ENCODE data around the gene ASB6. TPM values are rescaled to one million over a fixed set of nuclear protein-coding genes. Genes with fewer than 3 reads are reported as not detected.
A peak's percentile ranks its signal among the peaks of the same experiment; 100 is the strongest.

ASB6 gene
- total and polyA plus RNA-seq, 2 experiments from 2014 or later, result 22.9 to 24.1 TPM

DNA sequence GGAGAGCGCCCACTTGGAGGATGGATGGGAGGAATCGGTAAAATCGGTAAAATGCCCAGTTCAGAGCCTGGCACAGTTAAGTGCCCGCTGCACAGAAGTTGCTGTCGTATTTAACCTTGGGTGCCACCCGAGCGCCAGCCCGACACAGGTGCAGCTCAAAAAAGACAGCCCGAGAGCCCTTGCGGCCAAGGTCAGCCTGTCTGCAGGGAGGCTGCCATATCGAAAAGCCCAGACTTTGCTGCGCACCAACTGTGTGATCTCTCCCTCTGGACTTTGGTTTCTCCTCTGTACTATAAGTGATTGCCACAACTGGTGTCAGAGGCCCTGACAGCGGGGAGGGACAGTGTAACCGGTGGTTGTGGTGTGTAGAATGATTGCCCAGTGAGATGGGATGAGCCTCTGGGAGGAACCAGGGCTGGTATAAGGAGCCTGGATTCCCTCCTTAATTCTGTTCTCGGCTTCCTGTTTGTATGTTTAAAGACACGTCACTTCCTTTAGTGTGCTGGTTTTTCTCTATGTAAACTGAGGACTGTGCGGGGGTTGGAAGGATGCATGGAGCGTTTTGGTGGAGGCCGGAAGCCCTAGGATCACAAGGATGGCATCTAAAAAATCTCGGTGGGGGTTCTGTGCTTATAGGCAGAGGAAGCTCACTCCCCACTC, 15.2 kb downstream of the ASB6 start:
- peaks cover 40% of the 10 kb centered on the region for H3F3A ChIP-seq (ENCODE audit: insufficient read depth)
- peaks cover 44% of the 10 kb centered on the region for H3K4me1 ChIP-seq (ENCODE audit: insufficient read depth)
- TF ChIP-seq EZH2 (IDR thresholded peaks at IDR 0.05; ENCODE audit: insufficient read depth, poor library complexity, severe bottlenecking), result no peak
- TF ChIP-seq EZH2phosphoT487 (IDR thresholded peaks at IDR 0.05; ENCODE audit: insufficient read depth, low read depth), result no peak
- no peaks in the 10 kb centered on the region for H3K9me3 ChIP-seq (ENCODE audit: low read depth)
- WGBS, 2 experiments (ENCODE audit: low coverage in 1 of 2, low lambda C conversion rate in 2 of 2, missing lambda C conversion rate in 2 of 2), result 1% methylated on average over 20 of the region's 20 CpGs
- DNase-seq, result peak; percentile 80
- no peaks in the 10 kb centered on the region for H3K36me3 ChIP-seq (ENCODE audit: low read depth)
- H3K27ac ChIP-seq, result peak overlapping the region; percentile 96
- H3K4me2 ChIP-seq (ENCODE audit: unreplicated experiment), result peak overlapping the region; percentile 98
- H3K9me2 ChIP-seq (ENCODE audit: insufficient read depth), result no peaks in the 10 kb centered on the region
- peaks cover 62% of the 10 kb centered on the region for H3K79me2 ChIP-seq (ENCODE audit: insufficient read depth)
- H3K9ac ChIP-seq, result peak overlapping the region; percentile 94
- H3K4me3 ChIP-seq, result peak overlapping the region; percentile 85
- 0 out of 2 replicates have a peak, but pooled peaks cover 1% of the 10 kb centered on the region for H4K20me1 ChIP-seq (ENCODE audit: insufficient read depth)
- peak overlapping the region; percentile 41; the same call in 1 of the 2 replicates for H2AFZ ChIP-seq
- no peaks in the 10 kb centered on the region for H3K27me3 ChIP-seq (replicated peaks; ENCODE audit: insufficient read depth)
- in situ Hi-C loops (cut with MboI), result no loop called here

GRCh38 chr9:129626079-129626624, 15.8 kb downstream of the ASB6 start, which contains the start of gene NTMT1:
Gene NTMT1, plus strand, starts transcription at chr9:129626163. Its CDS starts 6,541 bp downstream, at chr9:129632704.
- Histone ChIP-seq H3K36me3 (ENCODE audit: low read depth) (no peaks in the 10 kb centered on the region), H3K4me1 (ENCODE audit: insufficient read depth) (peaks cover 38% of the 10 kb centered on the region), H3K9ac (peak within 1 kb of the TSS; percentile 94), H3K79me2 (ENCODE audit: insufficient read depth) (peaks cover 56% of the 10 kb centered on the region), H3K27me3 (replicated peaks; ENCODE audit: insufficient read depth) (no peaks in the 10 kb centered on the region), H2AFZ (peak within 1 kb of the TSS; percentile 41), H3K27ac (peak within 1 kb of the TSS; percentile 96), H3K9me3 (ENCODE audit: low read depth) (no peaks in the 10 kb centered on the region), H3F3A (ENCODE audit: insufficient read depth) (peaks cover 40% of the 10 kb centered on the region), H4K20me1 (ENCODE audit: insufficient read depth) (no peaks in the 10 kb centered on the region), H3K4me2 (ENCODE audit: unreplicated experiment) (peak within 1 kb of the TSS; percentile 98), H3K4me3 (peak within 1 kb of the TSS; percentile 85), H3K9me2 (ENCODE audit: insufficient read depth) (no peaks in the 10 kb centered on the region)
- in situ Hi-C loops (cut with MboI), result no loop called here
- WGBS, 2 experiments (ENCODE audit: low coverage in 1 of 2, low lambda C conversion rate in 2 of 2, missing lambda C conversion rate in 2 of 2), result 0 to 2% methylated on average over 31 to 53 of the region's 55 CpGs
- TF ChIP-seq EZH2phosphoT487 (IDR thresholded peaks at IDR 0.05; ENCODE audit: insufficient read depth, low read depth), result no peak
- TF ChIP-seq EZH2 (IDR thresholded peaks at IDR 0.05; ENCODE audit: insufficient read depth, poor library complexity, severe bottlenecking), result no peak
- DNase-seq, result peak; percentile 94

DNA sequence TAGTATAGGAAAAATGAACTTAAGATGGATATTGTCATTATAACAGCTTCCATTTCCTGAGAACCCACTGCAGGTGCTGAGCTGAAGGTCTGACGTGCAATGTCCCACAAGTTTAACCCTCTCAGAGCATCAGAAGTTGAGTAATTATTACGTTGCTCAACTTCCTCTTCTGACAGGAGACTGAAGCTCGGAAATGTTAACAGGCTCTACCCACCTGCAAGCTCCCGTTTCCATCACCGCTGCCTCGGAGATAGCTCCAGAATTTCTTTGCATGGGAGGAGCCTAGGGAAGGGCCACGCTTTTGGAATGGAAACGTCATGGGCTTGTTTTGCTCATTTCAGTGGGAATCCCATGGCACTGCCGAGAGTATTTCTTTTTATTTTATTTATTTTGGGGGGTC, 17.0 kb downstream of the ASB6 start:
- Histone ChIP-seq H2AFZ (0 out of 2 replicates have a peak overlapping the region, but pooled peaks have one; percentile 33), H3K4me3 (no peak overlapping the region), H3K27ac (no peak overlapping the region), H3K9me2 (ENCODE audit: insufficient read depth) (no peaks in the 10 kb centered on the region), H3K9ac (no peak overlapping the region), H3K4me2 (ENCODE audit: unreplicated experiment) (no peak overlapping the region), H3F3A (ENCODE audit: insufficient read depth) (peaks cover 40% of the 10 kb centered on the region), H3K4me1 (ENCODE audit: insufficient read depth) (peaks cover 37% of the 10 kb centered on the region), H3K27me3 (replicated peaks; ENCODE audit: insufficient read depth) (no peaks in the 10 kb centered on the region), H4K20me1 (ENCODE audit: insufficient read depth) (no peaks in the 10 kb centered on the region), H3K36me3 (ENCODE audit: low read depth) (no peaks in the 10 kb centered on the region), H3K79me2 (ENCODE audit: insufficient read depth) (peaks cover 44% of the 10 kb centered on the region), H3K9me3 (ENCODE audit: low read depth) (no peaks in the 10 kb centered on the region)
- in situ Hi-C loops (cut with MboI), result no loop called here
- DNase-seq, result no peak
- no peak for TF ChIP-seq EZH2phosphoT487 (IDR thresholded peaks at IDR 0.05; ENCODE audit: insufficient read depth, low read depth)
- no peak for TF ChIP-seq EZH2 (IDR thresholded peaks at IDR 0.05; ENCODE audit: insufficient read depth, poor library complexity, severe bottlenecking)
- 31 to 35% methylated on average over 9 of the region's 9 CpGs for WGBS, 2 experiments (ENCODE audit: low coverage in 1 of 2, low lambda C conversion rate in 2 of 2, missing lambda C conversion rate in 2 of 2)

GRCh38 chr9:129624168-129624759, 17.7 kb downstream of the ASB6 start:
- WGBS, 2 experiments (ENCODE audit: low coverage in 1 of 2, low lambda C conversion rate in 2 of 2, missing lambda C conversion rate in 2 of 2), result 47 to 50% methylated on average over 12 of the region's 12 CpGs
- TF ChIP-seq EZH2 (IDR thresholded peaks at IDR 0.05; ENCODE audit: insufficient read depth, poor library complexity, severe bottlenecking), result no peak
- no peak for TF ChIP-seq EZH2phosphoT487 (IDR thresholded peaks at IDR 0.05; ENCODE audit: insufficient read depth, low read depth)
- no peak overlapping the region for H3K4me2 ChIP-seq (ENCODE audit: unreplicated experiment)
- no peak overlapping the region for H2AFZ ChIP-seq
- H3K4me1 ChIP-seq (ENCODE audit: insufficient read depth), result peaks cover 32% of the 10 kb centered on the region
- peaks cover 37% of the 10 kb centered on the region for H3K79me2 ChIP-seq (ENCODE audit: insufficient read depth)
- peak overlapping the region; percentile 67 for H3K27ac ChIP-seq
- no peak overlapping the region for H3K9ac ChIP-seq
- no peaks in the 10 kb centered on the region for H3K36me3 ChIP-seq (ENCODE audit: low read depth)
- H3K9me3 ChIP-seq (ENCODE audit: low read depth), result no peaks in the 10 kb centered on the region
- no peak overlapping the region for H3K4me3 ChIP-seq
- no peaks in the 10 kb centered on the region for H4K20me1 ChIP-seq (ENCODE audit: insufficient read depth)
- H3K27me3 ChIP-seq (replicated peaks; ENCODE audit: insufficient read depth), result no peaks in the 10 kb centered on the region
- in situ Hi-C loops (cut with MboI), result no loop called here
- no peaks in the 10 kb centered on the region for H3K9me2 ChIP-seq (ENCODE audit: insufficient read depth)
- DNase-seq, result peak; percentile 74
- peaks cover 43% of the 10 kb centered on the region for H3F3A ChIP-seq (ENCODE audit: insufficient read depth)
